ENCODE results near the gene OR52N1. TPM values are rescaled to one million over a fixed set of nuclear protein-coding genes. Genes with fewer than 3 reads are reported as not detected.

The OR52N1 gene
- total and polyA plus RNA-seq, 9 of the 15 experiments (the other 6 are each of a cell fraction or from before 2014, with no cell fraction given): not detected

DNA sequence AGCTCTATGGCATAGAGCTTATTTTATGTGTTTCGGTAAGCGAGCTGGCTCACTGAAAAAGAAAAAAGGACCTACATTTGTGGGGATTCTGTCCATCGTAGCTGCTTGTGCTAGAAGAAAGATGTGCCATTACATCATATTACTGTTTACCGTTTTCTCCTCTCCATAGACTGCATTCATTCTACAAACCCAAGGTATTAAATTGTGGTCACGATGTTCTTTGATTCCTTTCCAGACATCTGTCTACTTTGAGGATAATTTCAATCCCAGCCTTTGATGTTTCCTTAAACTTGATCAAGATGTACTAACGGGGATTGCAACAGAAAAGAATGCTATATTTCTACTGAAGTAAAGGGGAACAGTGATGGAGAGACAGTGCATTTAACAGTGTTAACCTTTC is 5.5 kb upstream of the OR52N1 start (continued):
- TF ChIP-seq SAFB (IDR thresholded peaks at IDR 0.05; ENCODE audit: borderline replicate concordance, low read depth, low read length) (no peak), ZFP1 (CRISPR knock-in tag; IDR thresholded peaks at IDR 0.05) (no peak), HNRNPH1 (optimal IDR thresholded peaks at IDR 0.05; ENCODE audit: low read depth, low read length) (no peak)

- CTCF ChIA-PET (ENCODE audit: low intra/inter-chr PET ratio): no interaction called here
- no peaks in the 10 kb centered on the region for H3K36me3 ChIP-seq (ENCODE audit: control insufficient read depth, insufficient read depth, low read length)
- no peak within 1 kb of the TSS for H3K27ac ChIP-seq (ENCODE audit: extremely low read depth, low read depth, low read length)
- no peaks in the 10 kb centered on the region for H3K9me1 ChIP-seq (ENCODE audit: control insufficient read depth, insufficient read depth, low read length)
- in situ Hi-C loops (cut with MboI) (no loop called here), intact Hi-C loops (cut with micrococcal nuclease) (no loop called here)
- POLR2A ChIA-PET: no interaction called here
- FAIRE-seq (no peak), DNase-seq (ENCODE audit: extremely low read depth in 1 of 4, low spot score in 3 of 4) (no peak), ATAC-seq (no peak)
- TF ChIP-seq ZNF23 (CRISPR knock-in tag; IDR thresholded peaks at IDR 0.05) (no peak), BCOR (IDR thresholded peaks at IDR 0.05) (no peak), HNRNPLL (IDR thresholded peaks at IDR 0.05; ENCODE audit: low read depth, low read length, poor library complexity, severe bottlenecking) (no peak), FOXA1 (IDR thresholded peaks at IDR 0.05; ENCODE audit: borderline replicate concordance) (no peak), PCBP2 (IDR thresholded peaks at IDR 0.05; ENCODE audit: low read depth, low read length, poor library complexity, severe bottlenecking) (no peak), GTF2A2 (tag; IDR thresholded peaks at IDR 0.05) (no peak), SMARCA4 (IDR thresholded peaks at IDR 0.05) (no peak), ZBTB8A (IDR thresholded peaks at IDR 0.05; ENCODE audit: partially characterized antibody) (no peak)
- TF ChIP-seq, protein P1, sequence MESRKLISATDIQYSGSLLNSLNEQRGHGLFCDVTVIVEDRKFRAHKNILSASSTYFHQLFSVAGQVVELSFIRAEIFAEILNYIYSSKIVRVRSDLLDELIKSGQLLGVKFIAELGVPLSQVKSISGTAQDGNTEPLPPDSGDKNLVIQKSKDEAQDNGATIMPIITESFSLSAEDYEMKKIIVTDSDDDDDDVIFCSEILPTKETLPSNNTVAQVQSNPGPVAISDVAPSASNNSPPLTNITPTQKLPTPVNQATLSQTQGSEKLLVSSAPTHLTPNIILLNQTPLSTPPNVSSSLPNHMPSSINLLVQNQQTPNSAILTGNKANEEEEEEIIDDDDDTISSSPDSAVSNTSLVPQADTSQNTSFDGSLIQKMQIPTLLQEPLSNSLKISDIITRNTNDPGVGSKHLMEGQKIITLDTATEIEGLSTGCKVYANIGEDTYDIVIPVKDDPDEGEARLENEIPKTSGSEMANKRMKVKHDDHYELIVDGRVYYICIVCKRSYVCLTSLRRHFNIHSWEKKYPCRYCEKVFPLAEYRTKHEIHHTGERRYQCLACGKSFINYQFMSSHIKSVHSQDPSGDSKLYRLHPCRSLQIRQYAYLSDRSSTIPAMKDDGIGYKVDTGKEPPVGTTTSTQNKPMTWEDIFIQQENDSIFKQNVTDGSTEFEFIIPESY (CRISPR knock-in tag; IDR thresholded peaks at IDR 0.05): no peak
- TF ChIP-seq, protein P2, sequence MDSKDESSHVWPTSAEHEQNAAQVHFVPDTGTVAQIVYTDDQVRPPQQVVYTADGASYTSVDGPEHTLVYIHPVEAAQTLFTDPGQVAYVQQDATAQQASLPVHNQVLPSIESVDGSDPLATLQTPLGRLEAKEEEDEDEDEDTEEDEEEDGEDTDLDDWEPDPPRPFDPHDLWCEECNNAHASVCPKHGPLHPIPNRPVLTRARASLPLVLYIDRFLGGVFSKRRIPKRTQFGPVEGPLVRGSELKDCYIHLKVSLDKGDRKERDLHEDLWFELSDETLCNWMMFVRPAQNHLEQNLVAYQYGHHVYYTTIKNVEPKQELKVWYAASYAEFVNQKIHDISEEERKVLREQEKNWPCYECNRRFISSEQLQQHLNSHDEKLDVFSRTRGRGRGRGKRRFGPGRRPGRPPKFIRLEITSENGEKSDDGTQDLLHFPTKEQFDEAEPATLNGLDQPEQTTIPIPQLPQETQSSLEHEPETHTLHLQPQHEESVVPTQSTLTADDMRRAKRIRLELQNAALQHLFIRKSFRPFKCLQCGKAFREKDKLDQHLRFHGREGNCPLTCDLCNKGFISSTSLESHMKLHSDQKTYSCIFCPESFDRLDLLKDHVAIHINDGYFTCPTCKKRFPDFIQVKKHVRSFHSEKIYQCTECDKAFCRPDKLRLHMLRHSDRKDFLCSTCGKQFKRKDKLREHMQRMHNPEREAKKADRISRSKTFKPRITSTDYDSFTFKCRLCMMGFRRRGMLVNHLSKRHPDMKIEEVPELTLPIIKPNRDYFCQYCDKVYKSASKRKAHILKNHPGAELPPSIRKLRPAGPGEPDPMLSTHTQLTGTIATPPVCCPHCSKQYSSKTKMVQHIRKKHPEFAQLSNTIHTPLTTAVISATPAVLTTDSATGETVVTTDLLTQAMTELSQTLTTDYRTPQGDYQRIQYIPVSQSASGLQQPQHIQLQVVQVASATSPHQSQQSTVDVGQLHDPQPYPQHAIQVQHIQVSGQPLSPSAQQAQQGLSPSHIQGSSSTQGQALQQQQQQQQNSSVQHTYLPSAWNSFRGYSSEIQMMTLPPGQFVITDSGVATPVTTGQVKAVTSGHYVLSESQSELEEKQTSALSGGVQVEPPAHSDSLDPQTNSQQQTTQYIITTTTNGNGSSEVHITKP (IDR thresholded peaks at IDR 0.05; ENCODE audit: partially characterized antibody): no peak
- no peak within 1 kb of the TSS for H3K4me2 ChIP-seq (ENCODE audit: insufficient read depth, low read length)
- no peaks in the 10 kb centered on the region for H4K20me1 ChIP-seq (replicated peaks; ENCODE audit: control insufficient read depth, insufficient read depth, low read length)
- no peak within 1 kb of the TSS for H3K4me3 ChIP-seq
- H3K9ac ChIP-seq (ENCODE audit: insufficient read depth in 1 of 2, low read depth in 2 of 2, low read length in 2 of 2): no peak within 1 kb of the TSS
- no peaks in the 10 kb centered on the region for H3K9me3 ChIP-seq (replicated peaks; ENCODE audit: control insufficient read depth, insufficient read depth, low read depth, low read length)
- WGBS (ENCODE audit: insufficient coverage, low coverage, missing lambda C conversion rate): 0% methylated on average over 4 of the region's 4 CpGs
- BruUV-seq (replicated peaks): no TSS peak
- H3K79me2 ChIP-seq (ENCODE audit: control insufficient read depth, insufficient read depth, low read length): no peaks in the 10 kb centered on the region
- no peak within 1 kb of the TSS for H2AFZ ChIP-seq (ENCODE audit: low read depth, low read length)
- H3K4me1 ChIP-seq (replicated peaks in 1 of 2; ENCODE audit: control insufficient read depth in 2 of 2, insufficient read depth in 2 of 2, low read length in 2 of 2): no peaks in the 10 kb centered on the region
- H3K27me3 ChIP-seq (ENCODE audit: control insufficient read depth in 2 of 2, insufficient read depth in 2 of 2, low read length in 2 of 2): no peaks in the 10 kb centered on the region; a peak in 1 of 5 replicates
These were observed 7.8 kb downstream of the OR52N1 start, which contains the start of gene OR52N5 for GRCh38 chr11:5783255-5783654. Gene OR52N5, minus strand, starts transcription at chr11:5783355. Its CDS starts 4,721 bp downstream, at chr11:5778634.
